ENCODE results near the gene RING1.

- TF ChIP-seq CTCF (IDR thresholded peaks at IDR 0.05) (peak in 1 of 6 experiments; percentile 3), POLR2A (IDR thresholded peaks at IDR 0.05) (peak in 3 of 4 donors; percentile 97 to 99 (median 98))
Measured at GRCh38 chr6:33208091-33208967, at the start of gene RING1.
